ENCODE results near the gene C1orf56.
"Not testable (repeated sequence)": the region's sequence is repeated elsewhere in the genome, so short reads cannot be mapped to it uniquely, and the experiment has no call there.

C1orf56 gene

GRCh38 chr1:151061704-151062103, 14.2 kb downstream of the C1orf56 start:
- DNase-seq (ENCODE audit: low spot score), result no peak

GRCh38 chr1:151062741-151063371, 15.3 kb downstream of the C1orf56 start:
- DNase-seq (ENCODE audit: low spot score), result peak; percentile 85

- DNase-seq (ENCODE audit: low spot score), result no peak
Observed at GRCh38 chr1:151065089-151065645, 17.6 kb downstream of the C1orf56 start.

- no peak for DNase-seq (ENCODE audit: low spot score)
Observed at GRCh38 chr1:151067185-151067584, 19.6 kb downstream of the C1orf56 start.

- no peak for DNase-seq (ENCODE audit: low spot score)
Observed at GRCh38 chr1:151069103-151069486, 21.5 kb downstream of the C1orf56 start.

GRCh38 chr1:151070474-151071276, 23.1 kb downstream of the C1orf56 start, which contains the start of gene GABPB2:
Gene GABPB2, plus strand, starts transcription at chr1:151070761. Its CDS starts 17,429 bp downstream, at chr1:151088190.
- DNase-seq (ENCODE audit: low spot score), result peak; percentile 93

- no peak for DNase-seq (ENCODE audit: low spot score)
Observed at GRCh38 chr1:151072224-151072623, 24.7 kb downstream of the C1orf56 start.

- DNase-seq (ENCODE audit: low spot score), result no peak
Observed at GRCh38 chr1:151085953-151086559, 38.5 kb downstream of the C1orf56 start.

GRCh38 chr1:151097426-151097825, 49.9 kb downstream of the C1orf56 start:
- not testable (repeated sequence) for DNase-seq (ENCODE audit: low spot score)

- DNase-seq (ENCODE audit: low spot score), result no peak
Observed at GRCh38 chr1:151098126-151098525, 50.6 kb downstream of the C1orf56 start.

Measured in AG20443 (cell line).